ENCODE data around the gene ALDH3B2. TPM values are rescaled to one million over a fixed set of nuclear protein-coding genes. Genes with fewer than 3 reads are reported as not detected.

Gene ALDH3B2
- total RNA-seq, 4 donors from 2014 or later, result not detected

GRCh38 chr11:67666676-67667489 lies 7.5 kb downstream of the ALDH3B2 start:
- DNase-seq (no peak), ATAC-seq (no peak)
- Histone ChIP-seq H3K27ac (no peak overlapping the region), H3K9me3 (no peaks in the 10 kb centered on the region), H3K4me3 (no peak overlapping the region), H3K27me3 (peaks cover 0 to 2% (median 0%) of the 10 kb centered on the region in 3 donors), H3K36me3 (no peaks in the 10 kb centered on the region), H3K4me1 (no peaks in the 10 kb centered on the region)
- no peak for TF ChIP-seq POLR2A (IDR thresholded peaks at IDR 0.05)
- TF ChIP-seq, protein P1, sequence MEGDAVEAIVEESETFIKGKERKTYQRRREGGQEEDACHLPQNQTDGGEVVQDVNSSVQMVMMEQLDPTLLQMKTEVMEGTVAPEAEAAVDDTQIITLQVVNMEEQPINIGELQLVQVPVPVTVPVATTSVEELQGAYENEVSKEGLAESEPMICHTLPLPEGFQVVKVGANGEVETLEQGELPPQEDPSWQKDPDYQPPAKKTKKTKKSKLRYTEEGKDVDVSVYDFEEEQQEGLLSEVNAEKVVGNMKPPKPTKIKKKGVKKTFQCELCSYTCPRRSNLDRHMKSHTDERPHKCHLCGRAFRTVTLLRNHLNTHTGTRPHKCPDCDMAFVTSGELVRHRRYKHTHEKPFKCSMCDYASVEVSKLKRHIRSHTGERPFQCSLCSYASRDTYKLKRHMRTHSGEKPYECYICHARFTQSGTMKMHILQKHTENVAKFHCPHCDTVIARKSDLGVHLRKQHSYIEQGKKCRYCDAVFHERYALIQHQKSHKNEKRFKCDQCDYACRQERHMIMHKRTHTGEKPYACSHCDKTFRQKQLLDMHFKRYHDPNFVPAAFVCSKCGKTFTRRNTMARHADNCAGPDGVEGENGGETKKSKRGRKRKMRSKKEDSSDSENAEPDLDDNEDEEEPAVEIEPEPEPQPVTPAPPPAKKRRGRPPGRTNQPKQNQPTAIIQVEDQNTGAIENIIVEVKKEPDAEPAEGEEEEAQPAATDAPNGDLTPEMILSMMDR (IDR thresholded peaks at IDR 0.05 in 4 of 5, conservative IDR thresholded peaks at IDR 0.05 in 1 of 5), result no peak
- in situ Hi-C loops (cut with MboI; ENCODE audit: low sequenced_read_pairs in 4 of 4) (no loop called here), intact Hi-C loops (cut with DNase I; ENCODE audit: low total_unique reads) (no loop called here)

GRCh38 chr11:67666303-67666645 lies 8.1 kb downstream of the ALDH3B2 start:
- Histone ChIP-seq H3K36me3 (no peaks in the 10 kb centered on the region), H3K4me1 (no peaks in the 10 kb centered on the region), H3K27ac (no peak overlapping the region), H3K27me3 (peaks cover 0 to 2% (median 0%) of the 10 kb centered on the region in 3 donors), H3K4me3 (no peak overlapping the region), H3K9me3 (no peaks in the 10 kb centered on the region)
- in situ Hi-C loops (cut with MboI; ENCODE audit: low sequenced_read_pairs in 4 of 4), result no loop called here
- DNase-seq (no peak), ATAC-seq (no peak)
- intact Hi-C loops (cut with DNase I; ENCODE audit: low total_unique reads), result no loop called here
- TF ChIP-seq, protein P1 (IDR thresholded peaks at IDR 0.05 in 4 of 5, conservative IDR thresholded peaks at IDR 0.05 in 1 of 5), result no peak
- no peak for TF ChIP-seq POLR2A (IDR thresholded peaks at IDR 0.05)

DNA sequence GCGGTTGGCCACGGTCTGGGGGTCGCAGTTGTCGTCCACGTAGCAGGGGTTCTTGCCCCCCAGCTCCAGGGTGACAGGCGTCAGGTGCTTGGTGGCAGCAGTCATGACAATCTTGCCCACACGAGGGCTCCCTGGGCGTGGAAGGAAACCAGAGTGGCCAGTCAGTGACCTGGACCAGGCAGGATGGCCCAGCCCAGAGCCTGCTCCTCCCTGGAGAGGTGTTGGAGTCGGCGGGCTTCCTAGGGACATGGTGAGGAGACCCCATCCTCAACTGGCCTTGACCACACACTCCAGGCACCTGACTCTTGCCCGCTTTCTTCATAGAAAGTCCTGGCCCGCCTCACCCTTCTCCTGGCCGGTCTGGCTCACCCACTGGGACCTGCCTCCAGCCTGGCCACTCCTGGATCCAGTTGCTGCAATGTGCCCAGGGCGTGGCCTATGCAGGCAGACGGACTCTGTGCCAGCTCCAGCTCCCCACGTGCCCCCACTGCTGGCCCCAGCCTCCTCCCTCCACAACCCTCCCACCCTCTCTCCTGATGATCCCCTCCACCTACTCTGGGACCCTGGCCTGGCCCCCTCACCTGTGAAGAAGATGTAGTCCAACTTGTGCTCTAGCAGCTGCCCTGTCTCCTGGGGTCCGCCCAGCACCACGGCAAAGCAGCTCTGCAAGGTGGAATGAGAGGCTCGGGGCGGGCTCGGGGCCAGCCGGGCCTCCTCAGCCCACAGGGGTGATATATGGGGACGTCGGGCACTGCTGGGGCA lies 8.7 kb downstream of the ALDH3B2 start:
- no peaks in the 10 kb centered on the region for H3K4me1 ChIP-seq
- DNase-seq (no peak), ATAC-seq (no peak)
- H3K36me3 ChIP-seq, result no peaks in the 10 kb centered on the region
- in situ Hi-C loops (cut with MboI; ENCODE audit: low sequenced_read_pairs in 4 of 4) (no loop called here), intact Hi-C loops (cut with DNase I; ENCODE audit: low total_unique reads) (no loop called here)
- H3K9me3 ChIP-seq, result no peaks in the 10 kb centered on the region
- no peak overlapping the region for H3K27ac ChIP-seq
- H3K4me3 ChIP-seq, result no peak overlapping the region
- no peak for TF ChIP-seq POLR2A (IDR thresholded peaks at IDR 0.05)
- TF ChIP-seq, protein P1 (IDR thresholded peaks at IDR 0.05 in 4 of 5, conservative IDR thresholded peaks at IDR 0.05 in 1 of 5), result no peak
- H3K27me3 ChIP-seq, result peaks cover 0 to 2% (median 0%) of the 10 kb centered on the region in 3 donors

- H3K4me1 ChIP-seq, result no peaks in the 10 kb centered on the region
- intact Hi-C loops (cut with DNase I; ENCODE audit: low total_unique reads) (no loop called here), in situ Hi-C loops (cut with MboI; ENCODE audit: low sequenced_read_pairs in 4 of 4) (loop anchor here in 1 of 4 donors (5.0 kb wide), 1 partner anchor 98 kb away; no protein-coding TSS in a partner anchor)
- no peaks in the 10 kb centered on the region for H3K9me3 ChIP-seq
- DNase-seq (no peak), ATAC-seq (no peak)
- no peaks in the 10 kb centered on the region for H3K36me3 ChIP-seq
- TF ChIP-seq POLR2A (IDR thresholded peaks at IDR 0.05), result no peak
- peaks cover 0 to 2% (median 0%) of the 10 kb centered on the region in 3 donors for H3K27me3 ChIP-seq
- no peak overlapping the region for H3K4me3 ChIP-seq
- no peak overlapping the region for H3K27ac ChIP-seq
These were observed 9.5 kb downstream of the ALDH3B2 start for GRCh38 chr11:67664696-67665540.

All from gastrocnemius medialis (tissue), 4 donors.